Measurements from ENCODE around the gene IDH3B. TPM values are rescaled to one million over a fixed set of nuclear protein-coding genes. Genes with fewer than 3 reads are reported as not detected.

The IDH3B gene
- total and polyA plus RNA-seq, 11 donors: 122 to 356 (median 197) TPM

GRCh38 chr20:2691663-2692035 is 27.6 kb upstream of the IDH3B start:
- Histone ChIP-seq H3K27ac (peak overlapping the region in 10 of 12 donors; percentile 72 to 91 (median 86)), H3K27me3 (peaks cover 0 to 39% (median 4%) of the 10 kb centered on the region in 9 donors), H3K9me3 (no peaks in the 10 kb centered on the region), H3K36me3 (no peaks in the 10 kb centered on the region), H3K4me3 (peak overlapping the region in 10 of 12 donors; percentile 40 to 83 (median 62)), H3K4me1 (peaks cover 0 to 22% (median 4%) of the 10 kb centered on the region in 12 donors)
- TF ChIP-seq POLR2A (IDR thresholded peaks at IDR 0.05): no peak
- no peak for TF ChIP-seq CTCF (IDR thresholded peaks at IDR 0.05)
- no peak for DNase-seq
- 64 to 80% (median 67%) methylated on average over 10 of the region's 10 CpGs for WGBS, 4 donors
- intact Hi-C loops (cut with DNase I): loop anchor here in 5 of 10 donors (5.0 to 10.0 kb wide), 4 partner anchors 51 to 163 kb away; partner anchors contain the start of genes PCED1A (in 2 of the 5) and VPS16 (in 2 of the 5)
- ATAC-seq: no peak

- peaks cover 0 to 22% (median 4%) of the 10 kb centered on the region in 12 donors for H3K4me1 ChIP-seq
- peaks cover 0 to 34% (median 4%) of the 10 kb centered on the region in 9 donors for H3K27me3 ChIP-seq
- TF ChIP-seq CTCF (IDR thresholded peaks at IDR 0.05) (no peak), POLR2A (IDR thresholded peaks at IDR 0.05) (no peak)
- no peaks in the 10 kb centered on the region for H3K9me3 ChIP-seq
- WGBS, 4 donors: 84 to 91% (median 88%) methylated on average over 8 of the region's 8 CpGs
- peak overlapping the region in 1 of 12 donors; percentile 87 for H3K27ac ChIP-seq
- no peak for DNase-seq
- no peak overlapping the region for H3K4me3 ChIP-seq
- H3K36me3 ChIP-seq: no peaks in the 10 kb centered on the region
- intact Hi-C loops (cut with DNase I): loop anchor here in 5 of 10 donors (5.0 to 10.0 kb wide), 4 partner anchors 51 to 164 kb away; partner anchors contain the start of genes PCED1A (in 2 of the 5) and VPS16 (in 2 of the 5)
- no peak for ATAC-seq
Measured at GRCh38 chr20:2691127-2691526, 27.1 kb upstream of the IDH3B start.

GRCh38 chr20:2690718-2691117 is 26.7 kb upstream of the IDH3B start:
- Histone ChIP-seq H3K4me3 (no peak overlapping the region), H3K4me1 (peaks cover 0 to 22% (median 4%) of the 10 kb centered on the region in 12 donors), H3K9me3 (no peaks in the 10 kb centered on the region), H3K27me3 (peaks cover 0 to 33% (median 4%) of the 10 kb centered on the region in 9 donors), H3K36me3 (no peaks in the 10 kb centered on the region), H3K27ac (no peak overlapping the region)
- ATAC-seq: no peak
- DNase-seq: no peak
- WGBS, 4 donors: 71 to 88% (median 79%) methylated on average over 6 of the region's 6 CpGs
- intact Hi-C loops (cut with DNase I): loop anchor here in 5 of 10 donors (5.0 to 10.0 kb wide), 4 partner anchors 52 to 164 kb away; partner anchors contain the start of genes PCED1A (in 2 of the 5) and VPS16 (in 2 of the 5)
- no peak for TF ChIP-seq POLR2A (IDR thresholded peaks at IDR 0.05)

GRCh38 chr20:2690213-2690612 is 26.2 kb upstream of the IDH3B start:
- TF ChIP-seq CTCF (IDR thresholded peaks at IDR 0.05) (no peak), POLR2A (IDR thresholded peaks at IDR 0.05) (no peak)
- no peak overlapping the region for H3K27ac ChIP-seq
- H3K4me1 ChIP-seq: peaks cover 0 to 22% (median 4%) of the 10 kb centered on the region in 12 donors
- H3K27me3 ChIP-seq: peaks cover 0 to 33% (median 4%) of the 10 kb centered on the region in 9 donors
- no peaks in the 10 kb centered on the region for H3K9me3 ChIP-seq
- no peak overlapping the region for H3K4me3 ChIP-seq
- ATAC-seq (no peak), DNase-seq (no peak)
- intact Hi-C loops (cut with DNase I): loop anchor here in 5 of 10 donors (5.0 to 10.0 kb wide), 4 partner anchors 52 to 165 kb away; partner anchors contain the start of genes PCED1A (in 2 of the 5) and VPS16 (in 2 of the 5)
- no peaks in the 10 kb centered on the region for H3K36me3 ChIP-seq
- 79 to 90% (median 84%) methylated on average over 3 of the region's 3 CpGs for WGBS, 4 donors
